ENCODE measurements around the gene PARG. TPM values are rescaled to one million over a fixed set of nuclear protein-coding genes. Genes with fewer than 3 reads are reported as not detected.

PARG gene
- total RNA-seq, 1 experiment from 2014 or later: 57.1 TPM

DNA sequence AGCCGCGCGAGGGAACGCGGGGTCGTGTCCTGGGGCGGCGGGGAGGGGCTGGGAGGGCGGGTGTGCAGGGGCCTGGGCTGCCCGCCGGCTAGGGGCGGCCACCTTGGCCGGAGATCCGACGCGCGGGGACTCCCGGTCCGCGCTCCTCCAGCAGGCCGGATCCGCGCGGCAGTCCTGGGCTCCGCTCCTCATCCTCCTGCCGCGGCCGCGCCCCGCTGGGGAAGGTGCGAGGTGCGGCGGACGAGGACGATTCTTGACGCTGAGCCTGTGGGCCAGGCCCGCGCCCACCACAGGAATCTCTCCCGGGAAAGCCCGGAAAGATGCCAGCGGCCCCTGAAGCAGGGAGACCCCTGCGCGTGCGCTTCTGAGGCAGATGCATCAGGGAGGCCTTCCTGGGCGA is 173.1 kb downstream of the PARG start (continued):
- TF ChIP-seq ETV6 (CRISPR knock-in tag; IDR thresholded peaks at IDR 0.05): 0 out of 2 replicates have a peak, but pooled peaks have one; percentile 36

DNA sequence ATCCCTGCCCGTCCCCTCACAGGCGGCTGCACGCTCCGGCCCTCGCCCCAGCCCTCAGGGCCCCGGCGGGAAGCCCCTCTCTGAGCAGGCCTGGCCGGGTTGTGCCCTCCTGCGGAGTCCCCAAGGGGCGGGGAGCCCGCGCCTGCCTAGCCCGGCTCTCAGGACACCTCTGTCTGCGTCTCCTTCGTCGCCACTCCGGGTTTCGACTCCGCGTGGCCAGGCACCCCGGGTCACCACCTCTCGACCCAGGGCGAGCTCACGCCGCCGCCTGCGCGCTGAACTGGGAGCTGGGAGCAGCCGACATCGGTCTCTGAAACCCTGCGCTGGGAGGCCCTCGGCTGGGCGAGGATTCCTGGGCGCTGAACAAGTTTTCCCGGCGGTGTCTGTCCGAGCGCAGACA is 173.5 kb downstream of the PARG start:
- Mint-ChIP-seq H3K4me1 (peaks cover 13% of the 10 kb centered on the region), H3K27ac (no peak overlapping the region), H3K27me3 (ENCODE audit: low read depth) (peaks cover 45% of the 10 kb centered on the region), H3K9me3 (peaks cover 10% of the 10 kb centered on the region), H3K36me3 (0 out of 2 replicates have a peak, but pooled peaks cover 2% of the 10 kb centered on the region), H3K4me3 (peak overlapping the region; percentile 20)
- POLR2A ChIA-PET: no interaction called here
- TF ChIP-seq ELF4 (CRISPR knock-in tag; IDR thresholded peaks at IDR 0.05; ENCODE audit: low read depth) (no peak), ZNF317 (CRISPR knock-in tag; IDR thresholded peaks at IDR 0.05; ENCODE audit: borderline replicate concordance, low read depth) (0 out of 2 replicates have a peak, but pooled peaks have one; percentile 47), RELA (CRISPR knock-in tag; IDR thresholded peaks at IDR 0.05; ENCODE audit: borderline replicate concordance) (no peak)
- TF ChIP-seq, protein P1, sequence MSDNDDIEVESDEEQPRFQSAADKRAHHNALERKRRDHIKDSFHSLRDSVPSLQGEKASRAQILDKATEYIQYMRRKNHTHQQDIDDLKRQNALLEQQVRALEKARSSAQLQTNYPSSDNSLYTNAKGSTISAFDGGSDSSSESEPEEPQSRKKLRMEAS (CRISPR knock-in tag; IDR thresholded peaks at IDR 0.05): 0 out of 2 replicates have a peak, but pooled peaks have one; percentile 12
- TF ChIP-seq, protein P2, sequence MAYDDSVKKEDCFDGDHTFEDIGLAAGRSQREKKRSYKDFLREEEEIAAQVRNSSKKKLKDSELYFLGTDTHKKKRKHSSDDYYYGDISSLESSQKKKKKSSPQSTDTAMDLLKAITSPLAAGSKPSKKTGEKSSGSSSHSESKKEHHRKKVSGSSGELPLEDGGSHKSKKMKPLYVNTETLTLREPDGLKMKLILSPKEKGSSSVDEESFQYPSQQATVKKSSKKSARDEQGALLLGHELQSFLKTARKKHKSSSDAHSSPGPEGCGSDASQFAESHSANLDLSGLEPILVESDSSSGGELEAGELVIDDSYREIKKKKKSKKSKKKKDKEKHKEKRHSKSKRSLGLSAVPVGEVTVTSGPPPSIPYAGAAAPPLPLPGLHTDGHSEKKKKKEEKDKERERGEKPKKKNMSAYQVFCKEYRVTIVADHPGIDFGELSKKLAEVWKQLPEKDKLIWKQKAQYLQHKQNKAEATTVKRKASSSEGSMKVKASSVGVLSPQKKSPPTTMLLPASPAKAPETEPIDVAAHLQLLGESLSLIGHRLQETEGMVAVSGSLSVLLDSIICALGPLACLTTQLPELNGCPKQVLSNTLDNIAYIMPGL (CRISPR knock-in tag; IDR thresholded peaks at IDR 0.05): no peak
- CTCF ChIA-PET: interaction anchor here (1.0 to 1.7 kb wide), 5 partner anchors 24 to 204 kb away, joined by 3 to 4 read pairs (median 4); partner anchors contain the start of gene CHAT
- ATAC-seq (peak; percentile 57), DNase-seq (ENCODE audit: low spot score) (peak; percentile 56)

Other genes with a start within 250 kb of the PARG start
- 35.1 to 42.0 TPM (median 36.5 TPM) in 3 replicates for gene OGDHL, start 179.7 kb downstream of the PARG start, total RNA-seq (2021)
- 18.4 to 19.9 TPM (median 18.7 TPM) in 3 replicates for gene TIMM23B, start within 50 bp of the PARG start, total RNA-seq (2021)
- 16.8 to 19.0 TPM (median 17.3 TPM) in 3 replicates for gene AGAP6, start 46.4 kb upstream of the PARG start, total RNA-seq (2021)
- gene WASHC2A, start 125.9 kb upstream of the PARG start, total RNA-seq (2021): 24.6 to 27.9 TPM (median 26.4 TPM) in 3 replicates